ENCODE data around the gene FBXO34. TPM values are rescaled to one million over a fixed set of nuclear protein-coding genes. Genes with fewer than 3 reads are reported as not detected.

FBXO34 gene
- 13.8 and 16.6 TPM in 2 replicates for total RNA-seq (2014; rRNA removed; shearing (Covaris generic))

GRCh38 chr14:55270832-55271571, at the start of gene FBXO34:
Gene FBXO34, plus strand, starts transcription at chr14:55271421. Its CDS starts 78,970 bp downstream, at chr14:55350391.
- H3K4me3 ChIP-seq (ENCODE audit: insufficient read depth, low read depth, low read length), result peak within 1 kb of the TSS; percentile 98
- no peaks in the 10 kb centered on the region for H3K27me3 ChIP-seq (ENCODE audit: control insufficient read depth, insufficient read depth, low read length)
- DNase-seq, result peak; percentile 97
- H3K36me3 ChIP-seq (replicated peaks; ENCODE audit: control insufficient read depth, insufficient read depth, low read length), result no peaks in the 10 kb centered on the region

GRCh38 chr14:55221968-55222367, 49.3 kb upstream of the FBXO34 start:
- no peaks in the 10 kb centered on the region for H3K27me3 ChIP-seq (ENCODE audit: control insufficient read depth, insufficient read depth, low read length)
- no peak overlapping the region for H3K4me3 ChIP-seq (ENCODE audit: insufficient read depth, low read depth, low read length)
- H3K36me3 ChIP-seq (replicated peaks; ENCODE audit: control insufficient read depth, insufficient read depth, low read length), result no peaks in the 10 kb centered on the region
- no peak for DNase-seq

- no peak for DNase-seq
- Histone ChIP-seq H3K27me3 (ENCODE audit: control insufficient read depth, insufficient read depth, low read length) (no peaks in the 10 kb centered on the region), H3K36me3 (replicated peaks; ENCODE audit: control insufficient read depth, insufficient read depth, low read length) (no peaks in the 10 kb centered on the region), H3K4me3 (ENCODE audit: insufficient read depth, low read depth, low read length) (no peak overlapping the region)
Observed at GRCh38 chr14:55223364-55223763, 47.9 kb upstream of the FBXO34 start.

- no peaks in the 10 kb centered on the region for H3K27me3 ChIP-seq (ENCODE audit: control insufficient read depth, insufficient read depth, low read length)
- H3K4me3 ChIP-seq (ENCODE audit: insufficient read depth, low read depth, low read length), result no peak overlapping the region
- no peaks in the 10 kb centered on the region for H3K36me3 ChIP-seq (replicated peaks; ENCODE audit: control insufficient read depth, insufficient read depth, low read length)
- no peak for DNase-seq
Observed at GRCh38 chr14:55228261-55228660, 43.0 kb upstream of the FBXO34 start.

GRCh38 chr14:55233591-55233990, 37.6 kb upstream of the FBXO34 start:
- Histone ChIP-seq H3K36me3 (replicated peaks; ENCODE audit: control insufficient read depth, insufficient read depth, low read length) (no peaks in the 10 kb centered on the region), H3K4me3 (ENCODE audit: insufficient read depth, low read depth, low read length) (no peak overlapping the region), H3K27me3 (ENCODE audit: control insufficient read depth, insufficient read depth, low read length) (no peaks in the 10 kb centered on the region)
- no peak for DNase-seq

- no peak for DNase-seq
- Histone ChIP-seq H3K36me3 (replicated peaks; ENCODE audit: control insufficient read depth, insufficient read depth, low read length) (no peaks in the 10 kb centered on the region), H3K4me3 (ENCODE audit: insufficient read depth, low read depth, low read length) (no peak overlapping the region), H3K27me3 (ENCODE audit: control insufficient read depth, insufficient read depth, low read length) (peaks cover 17% of the 10 kb centered on the region)
Observed at GRCh38 chr14:55238019-55238680, 33.1 kb upstream of the FBXO34 start.

GRCh38 chr14:55239320-55239719, 31.9 kb upstream of the FBXO34 start:
- DNase-seq, result no peak
- H3K27me3 ChIP-seq (ENCODE audit: control insufficient read depth, insufficient read depth, low read length), result peaks cover 17% of the 10 kb centered on the region
- H3K36me3 ChIP-seq (replicated peaks; ENCODE audit: control insufficient read depth, insufficient read depth, low read length), result no peaks in the 10 kb centered on the region
- no peak overlapping the region for H3K4me3 ChIP-seq (ENCODE audit: insufficient read depth, low read depth, low read length)

- no peaks in the 10 kb centered on the region for H3K36me3 ChIP-seq (replicated peaks; ENCODE audit: control insufficient read depth, insufficient read depth, low read length)
- peaks cover 17% of the 10 kb centered on the region for H3K27me3 ChIP-seq (ENCODE audit: control insufficient read depth, insufficient read depth, low read length)
- H3K4me3 ChIP-seq (ENCODE audit: insufficient read depth, low read depth, low read length), result peak overlapping the region; percentile 12; the same call in 1 of the 2 replicates
- DNase-seq, result peak; percentile 84
Observed at GRCh38 chr14:55240526-55241178, 30.6 kb upstream of the FBXO34 start.

GRCh38 chr14:55241673-55242072, 29.5 kb upstream of the FBXO34 start:
- no peak for DNase-seq
- H3K4me3 ChIP-seq (ENCODE audit: insufficient read depth, low read depth, low read length), result no peak overlapping the region
- peaks cover 17% of the 10 kb centered on the region for H3K27me3 ChIP-seq (ENCODE audit: control insufficient read depth, insufficient read depth, low read length)
- no peaks in the 10 kb centered on the region for H3K36me3 ChIP-seq (replicated peaks; ENCODE audit: control insufficient read depth, insufficient read depth, low read length)

- Histone ChIP-seq H3K36me3 (replicated peaks; ENCODE audit: control insufficient read depth, insufficient read depth, low read length) (no peaks in the 10 kb centered on the region), H3K4me3 (ENCODE audit: insufficient read depth, low read depth, low read length) (no peak overlapping the region), H3K27me3 (ENCODE audit: control insufficient read depth, insufficient read depth, low read length) (peaks cover 18% of the 10 kb centered on the region)
- DNase-seq, result no peak
Observed at GRCh38 chr14:55243386-55243785, 27.8 kb upstream of the FBXO34 start.

GRCh38 chr14:55243813-55244212, 27.4 kb upstream of the FBXO34 start:
- Histone ChIP-seq H3K4me3 (ENCODE audit: insufficient read depth, low read depth, low read length) (no peak overlapping the region), H3K36me3 (replicated peaks; ENCODE audit: control insufficient read depth, insufficient read depth, low read length) (no peaks in the 10 kb centered on the region), H3K27me3 (ENCODE audit: control insufficient read depth, insufficient read depth, low read length) (peaks cover 18% of the 10 kb centered on the region)
- no peak for DNase-seq

- Histone ChIP-seq H3K36me3 (replicated peaks; ENCODE audit: control insufficient read depth, insufficient read depth, low read length) (no peaks in the 10 kb centered on the region), H3K27me3 (ENCODE audit: control insufficient read depth, insufficient read depth, low read length) (peaks cover 11% of the 10 kb centered on the region), H3K4me3 (ENCODE audit: insufficient read depth, low read depth, low read length) (no peak overlapping the region)
- peak; percentile 22 for DNase-seq
Observed at GRCh38 chr14:55245657-55246268, 25.5 kb upstream of the FBXO34 start.

GRCh38 chr14:55248411-55248810, 22.8 kb upstream of the FBXO34 start:
- DNase-seq, result no peak
- no peaks in the 10 kb centered on the region for H3K36me3 ChIP-seq (replicated peaks; ENCODE audit: control insufficient read depth, insufficient read depth, low read length)
- no peak overlapping the region for H3K4me3 ChIP-seq (ENCODE audit: insufficient read depth, low read depth, low read length)
- peaks cover 1% of the 10 kb centered on the region; the same call in 1 of the 2 replicates for H3K27me3 ChIP-seq (ENCODE audit: control insufficient read depth, insufficient read depth, low read length)

GRCh38 chr14:55249423-55249822, 21.8 kb upstream of the FBXO34 start:
- no peak overlapping the region for H3K4me3 ChIP-seq (ENCODE audit: insufficient read depth, low read depth, low read length)

More at GRCh38 chr14:55249423-55249822, 21.8 kb upstream of the FBXO34 start:
- no peak for DNase-seq
- Histone ChIP-seq H3K36me3 (replicated peaks; ENCODE audit: control insufficient read depth, insufficient read depth, low read length) (no peaks in the 10 kb centered on the region), H3K27me3 (ENCODE audit: control insufficient read depth, insufficient read depth, low read length) (peaks cover 1% of the 10 kb centered on the region; the same call in 1 of the 2 replicates)

Measured in H7 (cell line).